HEK293 (cell line): ENCODE results near the gene C1orf122.

ENCODE experiments used
- AEBP2 ChIP-seq: fragments of 450-650 bp; formaldehyde crosslinking; IDR thresholded peaks from 2 replicates; pipeline ENCODE4 v1.5.1; 2016; ENCODE audit warnings: missing biosample characterization, missing genetic modification characterization, borderline replicate concordance
- ATF2 ChIP-seq: fragments of 450-650 bp; formaldehyde crosslinking; IDR thresholded peaks from 2 replicates; pipeline ENCODE4 v1.5.1; 2016; ENCODE audit warnings: missing biosample characterization, missing genetic modification characterization, low read depth
- GFI1B ChIP-seq: fragments of 450-650 bp; formaldehyde crosslinking; IDR thresholded peaks from 2 replicates; pipeline ENCODE4 v1.5.1; 2016; ENCODE audit warnings: missing biosample characterization, missing genetic modification characterization
- KLF17 ChIP-seq: fragments of 450-650 bp; formaldehyde crosslinking; IDR thresholded peaks from 2 replicates; pipeline ENCODE4 v1.5.1; 2016; ENCODE audit warnings: missing biosample characterization, missing genetic modification characterization
- PRDM1 ChIP-seq: fragments of 450-650 bp; formaldehyde crosslinking; IDR thresholded peaks from 2 replicates; pipeline ENCODE4; 2016; ENCODE audit warnings: missing biosample characterization, missing genetic modification characterization
- PRDM2 ChIP-seq: fragments of 450-650 bp; formaldehyde crosslinking; IDR thresholded peaks from 2 replicates; pipeline ENCODE4 v1.5.1; 2016; ENCODE audit warnings: missing biosample characterization, missing genetic modification characterization, borderline replicate concordance
- SCRT2 ChIP-seq: fragments of 450-650 bp; formaldehyde crosslinking; IDR thresholded peaks from 2 replicates; pipeline ENCODE4 v1.5.1; 2016; ENCODE audit warnings: missing biosample characterization, missing genetic modification characterization
- SP3 ChIP-seq: fragments of 450-650 bp; formaldehyde crosslinking; IDR thresholded peaks from 2 replicates; pipeline ENCODE4 v1.5.1; 2016; ENCODE audit warnings: missing biosample characterization, missing genetic modification characterization
- YY2 ChIP-seq: fragments of 450-650 bp; formaldehyde crosslinking; IDR thresholded peaks from 2 replicates; pipeline ENCODE4 v1.5.1; 2016; ENCODE audit warnings: missing biosample characterization, missing genetic modification characterization
- ZFP37 ChIP-seq: fragments of 450-650 bp; formaldehyde crosslinking; IDR thresholded peaks from 2 replicates; pipeline ENCODE4 v1.5.1; 2016; ENCODE audit warnings: missing biosample characterization, missing genetic modification characterization
- ZNF155 ChIP-seq: fragments of 450-650 bp; formaldehyde crosslinking; IDR thresholded peaks from 2 replicates; pipeline ENCODE4 v1.5.1; 2016; ENCODE audit warnings: missing biosample characterization, missing genetic modification characterization
- ZNF175 ChIP-seq: fragments of 450-650 bp; formaldehyde crosslinking; IDR thresholded peaks from 2 replicates; pipeline ENCODE4 v1.5.1; 2016; ENCODE audit warnings: missing biosample characterization, missing genetic modification characterization
- ZNF19 ChIP-seq: fragments of 450-650 bp; formaldehyde crosslinking; IDR thresholded peaks from 2 replicates; pipeline ENCODE4; 2016; ENCODE audit warnings: missing biosample characterization, missing genetic modification characterization, low read depth
- ZNF221 ChIP-seq: fragments of 450-650 bp; formaldehyde crosslinking; IDR thresholded peaks from 2 replicates; pipeline ENCODE4 v1.5.1; 2017; ENCODE audit warnings: missing biosample characterization, missing genetic modification characterization, borderline replicate concordance
- ZNF26 ChIP-seq: fragments of 450-650 bp; formaldehyde crosslinking; IDR thresholded peaks from 2 replicates; pipeline ENCODE4 v1.5.1; 2016; ENCODE audit warnings: missing biosample characterization, missing genetic modification characterization
- ZNF280D ChIP-seq: fragments of 450-650 bp; formaldehyde crosslinking; IDR thresholded peaks from 2 replicates; pipeline ENCODE4 v1.5.1; 2016; ENCODE audit warnings: missing biosample characterization, missing genetic modification characterization
- ZNF341 ChIP-seq: fragments of 450-650 bp; formaldehyde crosslinking; IDR thresholded peaks from 2 replicates; pipeline ENCODE4; 2016; ENCODE audit warnings: low read depth, missing biosample characterization, missing genetic modification characterization
- ZNF488 ChIP-seq: fragments of 450-650 bp; formaldehyde crosslinking; IDR thresholded peaks from 2 replicates; pipeline ENCODE4 v1.5.1; 2016; ENCODE audit warnings: missing biosample characterization, missing genetic modification characterization
- ZNF510 ChIP-seq: fragments of 450-650 bp; formaldehyde crosslinking; IDR thresholded peaks from 2 replicates; pipeline ENCODE4 v1.5.1; 2018; ENCODE audit warnings: mild to moderate bottlenecking, missing genetic modification characterization, missing biosample characterization; ENCODE audit not compliant: insufficient replicate concordance
- ZNF558 ChIP-seq: fragments of 450-650 bp; formaldehyde crosslinking; IDR thresholded peaks from 2 replicates; pipeline ENCODE4 v1.5.1; 2016; ENCODE audit warnings: missing biosample characterization, missing genetic modification characterization
- ZNF623 ChIP-seq: fragments of 450-650 bp; formaldehyde crosslinking; IDR thresholded peaks from 2 replicates; pipeline ENCODE4 v1.5.1; 2016; ENCODE audit warnings: missing biosample characterization, missing genetic modification characterization
- ZSCAN23 ChIP-seq: fragments of 450-650 bp; formaldehyde crosslinking; IDR thresholded peaks from 2 replicates; pipeline ENCODE4 v1.5.1; 2016; ENCODE audit warnings: missing biosample characterization, missing genetic modification characterization
- ZSCAN30 ChIP-seq: fragments of 450-650 bp; IDR thresholded peaks from 2 replicates; pipeline ENCODE4 v1.5.1; 2018; ENCODE audit warnings: missing biosample characterization, mild to moderate bottlenecking, missing genetic modification characterization, moderate library complexity

Gene C1orf122

GRCh38 chr1:37808369-37809319, 1.1 kb downstream of the C1orf122 start (continued):
- no peak for TF ChIP-seq ZNF558
- TF ChIP-seq ZSCAN23 (tag by site-specific recombination): no peak
- TF ChIP-seq ZNF488 (tag by site-specific recombination): no peak
- no peak for TF ChIP-seq GFI1B
- TF ChIP-seq ZNF623 (tag by site-specific recombination): no peak
- 0 out of 2 replicates have a peak, but pooled peaks have one; percentile 25 for TF ChIP-seq KLF17 (tag by site-specific recombination)
- no peak for TF ChIP-seq ZNF26 (tag by site-specific recombination)
- no peak for TF ChIP-seq ATF2 (tag by site-specific recombination)
- peak; percentile 88 for TF ChIP-seq ZNF341 (tag by site-specific recombination)
- TF ChIP-seq ZNF280D: no peak
- no peak for TF ChIP-seq ZNF221
- no peak for TF ChIP-seq ZNF510 (tag by site-specific recombination)
- no peak for TF ChIP-seq YY2 (tag by site-specific recombination)
- 0 out of 2 replicates have a peak, but pooled peaks have one; percentile 30 for TF ChIP-seq ZFP37 (tag by site-specific recombination)
- no peak for TF ChIP-seq PRDM2 (tag by site-specific recombination)
- peak; percentile 51 for TF ChIP-seq ZSCAN30 (tag by site-specific recombination)
- TF ChIP-seq ZNF155 (tag by site-specific recombination): no peak
- no peak for TF ChIP-seq ZNF19 (tag by site-specific recombination)
- TF ChIP-seq PRDM1 (tag by site-specific recombination): no peak
- TF ChIP-seq SCRT2 (tag by site-specific recombination): no peak
- no peak for TF ChIP-seq ZNF175
- TF ChIP-seq AEBP2 (tag by site-specific recombination): no peak
- peak; percentile 38; the same call in 1 of the 2 replicates for TF ChIP-seq SP3 (tag by site-specific recombination)
